Caco-2 (cell line): ENCODE measurements around the gene PIP4K2C. TPM values are rescaled to one million over a fixed set of nuclear protein-coding genes. Genes with fewer than 3 reads are reported as not detected.

Experiments
- BruUV-seq: library from RNA; stranded (reverse); fragments of 400-500 nt; replicated peaks from 2 replicates; lab custom pipeline; 2021; lab: Mats Ljungman, UMichigan
- CTCF ChIA-PET: fragments of 300-600 bp; sonication (Branson Sonifier 250); formaldehyde crosslinking; loops from one replicate; lab custom pipeline; 2022; ENCODE audit warnings: antibody characterized with exemption; lab: Charles Lee
- POLR2A ChIA-PET: fragments of 300-600 bp; sonication (Branson Sonifier 250); formaldehyde crosslinking; loops from one replicate; lab custom pipeline; 2022; ENCODE audit warnings: antibody characterized with exemption; lab: Charles Lee
- DNase-seq, 2 experiments: peaks; one replicate each; pipeline versions ENCODE4 v3.0.0 to v3.0.0-alpha.2; 2020 to 2022
- H3K27me3 ChIP-seq: replicated peaks from 2 replicates; pipeline ENCODE4 v1.6.0; 2011; ENCODE audit warnings: low read length; ENCODE audit not compliant: control insufficient read depth, insufficient read depth
- H3K36me3 ChIP-seq: 2 replicates; pipeline ENCODE4 v1.5.1; 2011; ENCODE audit warnings: low read length; ENCODE audit not compliant: control insufficient read depth, insufficient read depth
- H3K4me1 ChIP-seq: fragments of 250-450 bp; sonication (Bioruptor Pico); 2 replicates; pipeline ENCODE4 v1.5.1; 2020; ENCODE audit warnings: mild to moderate bottlenecking
- H3K4me3 ChIP-seq: 2 replicates; pipeline ENCODE4 v1.5.1; 2011; ENCODE audit warnings: low read depth, mild to moderate bottlenecking, control low read depth, low read length
- H3K9me3 ChIP-seq: fragments of 250-450 bp; sonication (Bioruptor Pico); 2 replicates; pipeline ENCODE4 v1.5.1; 2020; ENCODE audit warnings: mild to moderate bottlenecking, moderate library complexity
- H3K27ac Mint-ChIP-seq: one replicate; pipeline ENCODE4 v1.8.0; 2022; ENCODE audit warnings: mixed read lengths; ENCODE audit not compliant: unreplicated experiment
- H3K27me3 Mint-ChIP-seq: one replicate; pipeline ENCODE4 v1.8.0; 2022; ENCODE audit warnings: mixed read lengths; ENCODE audit not compliant: insufficient read depth, unreplicated experiment
- H3K36me3 Mint-ChIP-seq: one replicate; pipeline ENCODE4 v1.8.0; 2022; ENCODE audit warnings: mild to moderate bottlenecking, mixed read lengths; ENCODE audit not compliant: insufficient read depth, unreplicated experiment
- H3K4me1 Mint-ChIP-seq: one replicate; pipeline ENCODE4 v1.8.0; 2022; ENCODE audit warnings: low read depth, mixed read lengths; ENCODE audit not compliant: unreplicated experiment
- H3K4me3 Mint-ChIP-seq: one replicate; pipeline ENCODE4 v1.8.0; 2022; ENCODE audit warnings: mild to moderate bottlenecking, moderate library complexity, mixed read lengths; ENCODE audit not compliant: unreplicated experiment
- H3K9me3 Mint-ChIP-seq: one replicate; pipeline ENCODE4 v1.8.0; 2022; ENCODE audit warnings: mixed read lengths; ENCODE audit not compliant: unreplicated experiment
- intact Hi-C: fragments of 100-400 bp; cut with micrococcal nuclease; formaldehyde crosslinking; loops from one replicate; pipeline ENCODE4 v1.10.0; 2022; ENCODE audit not compliant: unreplicated experiment
- total RNA-seq: library from RNA; stranded (reverse); gene quantifications from 2 replicates; pipeline ENCODE4 v1.2.3, GENCODE V29; 2022
- TF ChIP-seq, protein P1 (sequence below), 2 experiments: fragments of 200-600 bp in 1 of 2; IDR thresholded peaks; 1 replicate in 1 of 2; 2 replicates in 1 of 2; pipeline versions ENCODE4 v1.5.1 to v1.8.0; 2011 to 2022; ENCODE audit warnings: antibody characterized with exemption in 1 of 2, control low read depth in 1 of 2, inconsistent platforms in 1 of 2, low read depth in 1 of 2, low read length in 1 of 2, mild to moderate bottlenecking in 1 of 2, moderate library complexity in 1 of 2; ENCODE audit not compliant: insufficient read depth in 1 of 2, severe bottlenecking in 1 of 2, unreplicated experiment in 1 of 2

Gene PIP4K2C
- total RNA-seq, 1 experiment from 2014 or later = 48.0 TPM

DNA sequence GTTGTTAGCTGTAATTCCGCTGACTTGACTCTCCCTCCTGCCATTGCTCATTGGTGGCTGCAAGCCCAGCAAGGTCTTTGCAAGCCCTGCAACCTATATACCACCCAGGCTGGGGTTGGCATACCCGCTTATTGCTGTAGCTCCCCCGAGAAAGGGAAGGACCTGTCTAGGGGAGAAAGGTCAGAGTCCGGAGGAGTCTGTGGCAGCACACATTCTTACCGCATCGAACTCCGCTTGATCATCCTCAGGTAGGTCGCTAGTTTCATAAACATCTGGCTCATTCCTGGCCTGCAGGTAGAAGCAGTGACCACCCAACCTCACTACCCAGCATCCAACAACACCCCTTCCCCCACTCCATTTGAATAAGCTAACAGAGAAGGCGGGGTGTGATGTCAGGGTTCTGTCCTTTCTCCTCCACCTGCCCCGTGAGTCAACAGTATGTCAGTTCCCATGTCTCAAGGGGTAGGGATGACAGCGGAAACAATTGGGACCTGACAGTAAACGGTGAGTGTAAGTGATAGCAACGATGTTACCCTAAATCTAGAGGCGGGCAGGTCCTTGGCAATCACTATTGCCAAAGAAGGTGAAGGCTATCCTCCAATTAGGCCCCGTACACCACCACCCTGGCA is 45.1 kb upstream of the PIP4K2C start:
- POLR2A ChIA-PET = interaction anchor here (0.6 to 1.8 kb wide), 2 partner anchors 23 to 217 kb away, joined by 7 to 8 read pairs; no protein-coding TSS in a partner anchor
- Histone ChIP-seq H3K27me3 (peaks cover 3% of the 10 kb centered on the region), H3K36me3 (0 out of 2 replicates have a peak, but pooled peaks cover 1% of the 10 kb centered on the region), H3K4me1 (peaks cover 9% of the 10 kb centered on the region; the same call in 1 of the 2 replicates), H3K9me3 (no peaks in the 10 kb centered on the region), H3K4me3 (peak overlapping the region; percentile 77)
- H3K4me3 Mint-ChIP-seq = peak overlapping the region; percentile 97
- peaks cover 17% of the 10 kb centered on the region for H3K27me3 Mint-ChIP-seq
- H3K27ac Mint-ChIP-seq = peak overlapping the region; percentile 96
- no peaks in the 10 kb centered on the region for H3K9me3 Mint-ChIP-seq
- H3K4me1 Mint-ChIP-seq = peaks cover 10% of the 10 kb centered on the region
- intact Hi-C loops = loop anchor here (2.0 kb wide), 1 partner anchor 23 kb away; the partner anchor contains the start of gene MBD6
- no TSS peak for BruUV-seq
- no peak for DNase-seq
- CTCF ChIA-PET = interaction anchor here (0.5 to 1.0 kb wide), 4 partner anchors 25 to 357 kb away, joined by 3 to 4 read pairs (median 3); no protein-coding TSS in a partner anchor
- TF ChIP-seq, protein P1, sequence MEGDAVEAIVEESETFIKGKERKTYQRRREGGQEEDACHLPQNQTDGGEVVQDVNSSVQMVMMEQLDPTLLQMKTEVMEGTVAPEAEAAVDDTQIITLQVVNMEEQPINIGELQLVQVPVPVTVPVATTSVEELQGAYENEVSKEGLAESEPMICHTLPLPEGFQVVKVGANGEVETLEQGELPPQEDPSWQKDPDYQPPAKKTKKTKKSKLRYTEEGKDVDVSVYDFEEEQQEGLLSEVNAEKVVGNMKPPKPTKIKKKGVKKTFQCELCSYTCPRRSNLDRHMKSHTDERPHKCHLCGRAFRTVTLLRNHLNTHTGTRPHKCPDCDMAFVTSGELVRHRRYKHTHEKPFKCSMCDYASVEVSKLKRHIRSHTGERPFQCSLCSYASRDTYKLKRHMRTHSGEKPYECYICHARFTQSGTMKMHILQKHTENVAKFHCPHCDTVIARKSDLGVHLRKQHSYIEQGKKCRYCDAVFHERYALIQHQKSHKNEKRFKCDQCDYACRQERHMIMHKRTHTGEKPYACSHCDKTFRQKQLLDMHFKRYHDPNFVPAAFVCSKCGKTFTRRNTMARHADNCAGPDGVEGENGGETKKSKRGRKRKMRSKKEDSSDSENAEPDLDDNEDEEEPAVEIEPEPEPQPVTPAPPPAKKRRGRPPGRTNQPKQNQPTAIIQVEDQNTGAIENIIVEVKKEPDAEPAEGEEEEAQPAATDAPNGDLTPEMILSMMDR (IDR thresholded peaks at IDR 0.05; ENCODE audit: insufficient read depth in 1 of 2, low read depth in 1 of 2, low read length in 1 of 2, severe bottlenecking in 1 of 2, unreplicated experiment in 1 of 2) = no peak
- H3K36me3 Mint-ChIP-seq = peaks cover 15% of the 10 kb centered on the region

DNA sequence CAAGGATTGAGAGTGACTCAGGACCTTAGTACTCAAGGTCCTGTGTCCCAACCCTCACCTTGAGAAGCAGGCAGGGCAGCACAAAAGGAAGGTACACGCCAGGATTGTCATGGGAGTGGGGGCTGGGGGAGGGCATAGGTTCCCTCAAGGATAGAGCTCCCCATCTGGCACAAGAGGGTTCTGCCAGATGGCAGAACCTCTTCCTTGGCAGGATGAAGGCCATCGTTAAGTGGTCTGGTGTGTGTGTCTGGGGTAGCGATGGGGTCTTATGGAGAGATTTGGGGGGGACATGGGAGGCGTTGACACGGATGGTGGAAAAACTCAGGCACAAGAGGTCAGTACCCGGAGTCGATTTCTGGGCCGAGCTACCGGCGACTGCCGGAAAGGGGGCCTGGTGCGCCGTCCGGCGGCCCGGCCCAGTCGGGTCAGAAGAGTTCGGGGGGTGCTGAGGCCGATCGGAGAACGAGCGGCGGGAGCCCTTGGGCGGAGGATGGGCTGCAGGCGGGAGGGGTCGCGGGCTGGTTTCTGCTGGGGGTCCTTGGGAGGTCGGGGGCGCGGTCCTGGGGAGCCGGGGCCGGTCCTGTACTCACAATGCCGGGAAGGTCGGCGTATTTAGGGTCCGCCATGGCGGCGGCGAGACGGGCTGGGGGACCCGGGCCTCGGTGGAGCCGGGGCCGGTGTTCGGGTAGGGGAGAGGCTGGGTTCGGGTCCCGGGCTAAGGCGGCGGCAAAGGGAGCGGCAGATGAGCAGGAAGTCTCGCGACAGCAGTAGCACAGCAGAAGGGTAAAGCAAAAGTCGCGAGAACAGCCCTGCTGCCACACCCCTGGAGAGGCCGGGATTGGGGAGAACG is 44.3 kb upstream of the PIP4K2C start, which contains the start of gene DCTN2:
Gene DCTN2, minus strand, starts transcription at position 755 of the 850 bp plus-strand sequence. Its CDS starts 129 bp downstream, at position 626.
- Mint-ChIP-seq H3K9me3 (no peaks in the 10 kb centered on the region), H3K36me3 (peaks cover 15% of the 10 kb centered on the region), H3K27me3 (peaks cover 22% of the 10 kb centered on the region), H3K27ac (peak within 1 kb of the TSS; percentile 96), H3K4me1 (peaks cover 10% of the 10 kb centered on the region), H3K4me3 (peak within 1 kb of the TSS; percentile 97)
- TF ChIP-seq, protein P1 (IDR thresholded peaks at IDR 0.05; ENCODE audit: insufficient read depth in 1 of 2, low read depth in 1 of 2, low read length in 1 of 2, severe bottlenecking in 1 of 2, unreplicated experiment in 1 of 2) = peak in 1 of 2 experiments; percentile 7
- peaks cover 9% of the 10 kb centered on the region; the same call in 1 of the 2 replicates for H3K4me1 ChIP-seq
- CTCF ChIA-PET = interaction anchor here (0.5 to 1.0 kb wide), 6 partner anchors 24 to 358 kb away, joined by 3 to 4 read pairs (median 3); partner anchors contain the start of gene OS9
- DNase-seq = peak; percentile 96 to 97
- peak within 1 kb of the TSS; percentile 77 for H3K4me3 ChIP-seq
- POLR2A ChIA-PET = interaction anchor here (0.6 to 1.8 kb wide), 4 partner anchors 14 to 217 kb away, joined by 3 to 8 read pairs (median 6); partner anchors contain the start of gene DDIT3
- no TSS peak for BruUV-seq
- no peaks in the 10 kb centered on the region for H3K9me3 ChIP-seq
- H3K36me3 ChIP-seq = 0 out of 2 replicates have a peak, but pooled peaks cover 1% of the 10 kb centered on the region
- intact Hi-C loops = loop anchor here (2.0 kb wide), 1 partner anchor 24 kb away; the partner anchor contains the start of gene MBD6
- H3K27me3 ChIP-seq = peaks cover 3% of the 10 kb centered on the region
